IPS DF 6.9 (cell line): Measurements from ENCODE around the gene LIPH.
"Not testable (repeated sequence)": the region's sequence is repeated elsewhere in the genome, so short reads cannot be mapped to it uniquely, and the experiment has no call there.

Source experiments
- DNase-seq: peaks from one replicate; pipeline ENCODE4 v3.0.0-alpha.2; 2013; ENCODE audit warnings: low read depth, low spot score
- H3K27ac ChIP-seq: one replicate; pipeline ENCODE4 v1.5.1; 2013; ENCODE audit warnings: low read length, control low read depth
- H3K27me3 ChIP-seq: 2 replicates; pipeline ENCODE4 v1.6.1; 2013; ENCODE audit warnings: mild to moderate bottlenecking, low read length; ENCODE audit not compliant: control insufficient read depth, insufficient read depth
- H3K36me3 ChIP-seq: 2 replicates; pipeline ENCODE4 v1.6.1; 2013; ENCODE audit warnings: low read length; ENCODE audit not compliant: control insufficient read depth, insufficient read depth
- H3K4me1 ChIP-seq: 2 replicates; pipeline ENCODE4 v1.6.1; 2013; ENCODE audit warnings: low read length; ENCODE audit not compliant: control insufficient read depth, insufficient read depth
- H3K4me3 ChIP-seq: 2 replicates; pipeline ENCODE4 v1.5.1; 2013; ENCODE audit warnings: mild to moderate bottlenecking, low read length
- H3K9me3 ChIP-seq: 2 replicates; pipeline ENCODE4 v1.6.1; 2013; ENCODE audit warnings: low read length, inconsistent platforms; ENCODE audit not compliant: control insufficient read depth, insufficient read depth
- WGBS: extraction: QIAGEN DNeasy Blood & Tissue Kit; methylation state at CpG from one replicate; pipeline ENCODE4 v1.1.7; 2013; ENCODE audit warnings: mixed read lengths, missing lambda C conversion rate; ENCODE audit not compliant: insufficient read length, insufficient coverage; 5-methylcytosine and 5-hydroxymethylcytosine counted together

LIPH gene

GRCh38 chr3:185466123-185466522, 86.3 kb downstream of the LIPH start:
- no CpG with 5 or more reads among the region's 5 CpGs for WGBS
- not testable (repeated sequence) for H3K27ac ChIP-seq, H3K9me3 ChIP-seq, H3K36me3 ChIP-seq, H3K4me1 ChIP-seq, DNase-seq, H3K27me3 ChIP-seq, H3K4me3 ChIP-seq

- Histone ChIP-seq H3K4me3 (no peak overlapping the region), H3K27ac (no peak overlapping the region), H3K27me3 (no peaks in the 10 kb centered on the region; the same call in 1 of the 2 replicates), H3K36me3 (no peaks in the 10 kb centered on the region), H3K9me3 (no peaks in the 10 kb centered on the region), H3K4me1 (no peaks in the 10 kb centered on the region)
- DNase-seq: no peak
- no CpG with 5 or more reads among the region's 9 CpGs for WGBS
Measured at GRCh38 chr3:185465471-185465870, 86.9 kb downstream of the LIPH start.

GRCh38 chr3:185460719-185461350, 91.6 kb downstream of the LIPH start:
- Histone ChIP-seq H3K9me3 (no peaks in the 10 kb centered on the region), H3K4me1 (no peaks in the 10 kb centered on the region), H3K27ac (no peak overlapping the region), H3K27me3 (no peaks in the 10 kb centered on the region; the same call in 1 of the 2 replicates), H3K36me3 (no peaks in the 10 kb centered on the region), H3K4me3 (no peak overlapping the region)
- WGBS: no CpG with 5 or more reads among the region's 6 CpGs
- no peak for DNase-seq

- Histone ChIP-seq H3K9me3 (no peaks in the 10 kb centered on the region), H3K36me3 (no peaks in the 10 kb centered on the region), H3K4me3 (no peak overlapping the region), H3K4me1 (no peaks in the 10 kb centered on the region), H3K27me3 (no peaks in the 10 kb centered on the region; the same call in 1 of the 2 replicates), H3K27ac (no peak overlapping the region)
- no peak for DNase-seq
- no CpG with 5 or more reads among the region's 5 CpGs for WGBS
Measured at GRCh38 chr3:185460309-185460708, 92.1 kb downstream of the LIPH start.

GRCh38 chr3:185457376-185457775, 95.0 kb downstream of the LIPH start:
- no peaks in the 10 kb centered on the region for H3K4me1 ChIP-seq
- H3K27me3 ChIP-seq: no peaks in the 10 kb centered on the region
- H3K27ac ChIP-seq: no peak overlapping the region
- H3K36me3 ChIP-seq: no peaks in the 10 kb centered on the region
- DNase-seq: no peak
- no peaks in the 10 kb centered on the region for H3K9me3 ChIP-seq
- no peak overlapping the region for H3K4me3 ChIP-seq
- no CpG with 5 or more reads among the region's 2 CpGs for WGBS
